ENCODE data around the gene IQSEC3.

DNA sequence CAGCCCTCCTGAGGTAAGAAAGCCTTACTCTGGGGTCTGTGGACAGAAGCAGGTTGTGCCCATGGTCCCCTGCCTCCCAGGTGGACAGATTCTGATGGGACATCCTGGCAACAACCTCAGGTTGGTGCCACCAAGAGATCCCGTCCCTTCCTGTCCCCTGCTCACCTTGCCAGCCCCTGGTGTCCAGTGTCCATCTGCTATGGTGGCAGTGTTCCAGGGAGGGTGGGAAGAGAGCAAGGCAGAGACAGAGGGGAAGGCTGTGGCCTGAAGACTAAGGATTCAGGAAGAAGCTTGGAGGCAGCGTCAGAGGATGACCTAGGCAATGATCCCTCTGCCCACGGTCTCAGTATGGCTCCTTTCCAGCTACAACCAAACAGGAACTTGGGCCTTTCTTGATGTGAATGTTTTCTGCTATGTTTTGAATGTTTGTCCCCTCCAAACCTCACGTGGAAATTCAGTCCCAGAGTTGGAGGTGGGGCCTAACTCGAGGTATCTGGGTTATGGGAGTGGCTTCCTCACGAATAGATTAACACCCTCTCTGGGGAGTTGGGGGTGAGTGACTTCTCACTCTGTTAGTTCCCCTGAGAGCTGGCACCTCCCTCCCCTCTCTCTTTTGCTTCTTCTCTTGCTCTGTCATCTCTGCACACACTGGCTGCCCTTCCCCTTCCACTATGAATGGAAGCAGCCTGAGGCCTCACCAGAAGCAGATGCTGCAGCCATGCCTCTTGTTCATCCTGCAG, 26.9 kb downstream of the IQSEC3 start:
- TF ChIP-seq, protein P1, sequence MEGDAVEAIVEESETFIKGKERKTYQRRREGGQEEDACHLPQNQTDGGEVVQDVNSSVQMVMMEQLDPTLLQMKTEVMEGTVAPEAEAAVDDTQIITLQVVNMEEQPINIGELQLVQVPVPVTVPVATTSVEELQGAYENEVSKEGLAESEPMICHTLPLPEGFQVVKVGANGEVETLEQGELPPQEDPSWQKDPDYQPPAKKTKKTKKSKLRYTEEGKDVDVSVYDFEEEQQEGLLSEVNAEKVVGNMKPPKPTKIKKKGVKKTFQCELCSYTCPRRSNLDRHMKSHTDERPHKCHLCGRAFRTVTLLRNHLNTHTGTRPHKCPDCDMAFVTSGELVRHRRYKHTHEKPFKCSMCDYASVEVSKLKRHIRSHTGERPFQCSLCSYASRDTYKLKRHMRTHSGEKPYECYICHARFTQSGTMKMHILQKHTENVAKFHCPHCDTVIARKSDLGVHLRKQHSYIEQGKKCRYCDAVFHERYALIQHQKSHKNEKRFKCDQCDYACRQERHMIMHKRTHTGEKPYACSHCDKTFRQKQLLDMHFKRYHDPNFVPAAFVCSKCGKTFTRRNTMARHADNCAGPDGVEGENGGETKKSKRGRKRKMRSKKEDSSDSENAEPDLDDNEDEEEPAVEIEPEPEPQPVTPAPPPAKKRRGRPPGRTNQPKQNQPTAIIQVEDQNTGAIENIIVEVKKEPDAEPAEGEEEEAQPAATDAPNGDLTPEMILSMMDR (conservative IDR thresholded peaks at IDR 0.05; ENCODE audit: low read length): no peak
- no peak for TF ChIP-seq EZH2phosphoT487 (IDR thresholded peaks at IDR 0.05; ENCODE audit: borderline replicate concordance, low read depth, low read length)

All from OCI-LY7 (cell line).